Right lobe of liver (tissue), 6 donors: ENCODE results near the gene ERCC6. TPM values are rescaled to one million over a fixed set of nuclear protein-coding genes. Genes with fewer than 3 reads are reported as not detected.

Source experiments
- ATAC-seq, 4 donors: fragments of 200-7000 bp; cut with Tn5 transposase; one replicate each; pipeline ENCODE4 v1.9.1; 2020; ENCODE audit warnings: mild to moderate bottlenecking in 4 of 4, moderate library complexity in 4 of 4
- DNase-seq, 3 donors: peaks; one replicate each; pipeline ENCODE4 v3.0.0-alpha.2; 2020
- H3K27ac ChIP-seq, 3 donors: fragments of 200-600 bp; one replicate each; pipeline ENCODE4 v1.8.0; 2022
- H3K27me3 ChIP-seq, 2 donors: fragments of 200-600 bp; one replicate each; pipeline ENCODE4 v1.8.0; 2022
- H3K36me3 ChIP-seq, 4 donors: fragments of 200-600 bp; sonication (generic) in 1 of 4; one replicate each; pipeline versions ENCODE4 v1.5.1 to v1.8.0; 2017 to 2022; ENCODE audit warnings: control low read depth in 1 of 4
- H3K4me1 ChIP-seq, 4 donors: fragments of 200-600 bp; sonication (generic) in 1 of 4; one replicate each; pipeline versions ENCODE4 v1.5.1 to v1.8.0; 2017 to 2022; ENCODE audit warnings: control low read depth in 1 of 4
- H3K4me3 ChIP-seq, 3 donors: fragments of 200-600 bp; one replicate each; pipeline ENCODE4 v1.8.0; 2022
- H3K9me3 ChIP-seq, 4 donors: fragments of 200-600 bp; sonication (generic) in 1 of 4; one replicate each; pipeline versions ENCODE4 v1.5.1 to v1.8.0; 2017 to 2022; ENCODE audit warnings: control low read depth in 1 of 4
- POLR2A ChIP-seq: fragments of 450-650 bp; IDR thresholded peaks from one replicate; pipeline ENCODE4 v1.6.1; 2017; ENCODE audit warnings: antibody characterized with exemption, mild to moderate bottlenecking
- WGBS: methylation state at CpG from one replicate; pipeline ENCODE4 v1.1.6; 2018; ENCODE audit warnings: low coverage, low lambda C conversion rate; ENCODE audit not compliant: insufficient coverage; ENCODE audit errors: missing lambda C conversion rate; 5-methylcytosine and 5-hydroxymethylcytosine counted together
- intact Hi-C, 2 donors: fragments of 100-400 bp; cut with DNase I; formaldehyde crosslinking; loops; one replicate each; pipeline versions ENCODE4 v1.11.2 to v1.14.1; 2022
- total RNA-seq, 6 experiments: library from RNA; depleted of rRNA in 2 of 6; stranded (reverse); fragments of >200 nt in 2 of 6; fragmentation: NEBNext Ultra II Directional in 3 of 6; extraction: Animal tissue kit (Norgen Biotek cat#: 25700) in 3 of 6; gene quantifications; one replicate each; pipeline versions ENCODE4 v1.1.0 to v1.2.4, GENCODE V29; 2016 to 2023
- TF ChIP-seq, protein P1 (sequence below), 4 donors: fragments of 200-600 bp in 3 of 4; fragments of 450-650 bp in 1 of 4; IDR thresholded peaks; one replicate each; pipeline versions ENCODE4 v1.5.1 to v1.8.0; 2016 to 2022; ENCODE audit warnings: antibody characterized with exemption in 4 of 4, mild to moderate bottlenecking in 2 of 4
- donor health status: DM: no; HTN: yes; CAD: no.
- donor health status: DM: no; HTN: no; CAD: no.
- donor health status: DM: no; HTN: no; CAD: no.
- donor health status: DM: no; HTN: yes; CAD: no.
- donor health status: DM: no; HTN: yes; CAD: no.

The ERCC6 gene
- total RNA-seq, 6 experiments from 2014 or later: 7.3 to 16.8 (median 10.6) TPM

DNA sequence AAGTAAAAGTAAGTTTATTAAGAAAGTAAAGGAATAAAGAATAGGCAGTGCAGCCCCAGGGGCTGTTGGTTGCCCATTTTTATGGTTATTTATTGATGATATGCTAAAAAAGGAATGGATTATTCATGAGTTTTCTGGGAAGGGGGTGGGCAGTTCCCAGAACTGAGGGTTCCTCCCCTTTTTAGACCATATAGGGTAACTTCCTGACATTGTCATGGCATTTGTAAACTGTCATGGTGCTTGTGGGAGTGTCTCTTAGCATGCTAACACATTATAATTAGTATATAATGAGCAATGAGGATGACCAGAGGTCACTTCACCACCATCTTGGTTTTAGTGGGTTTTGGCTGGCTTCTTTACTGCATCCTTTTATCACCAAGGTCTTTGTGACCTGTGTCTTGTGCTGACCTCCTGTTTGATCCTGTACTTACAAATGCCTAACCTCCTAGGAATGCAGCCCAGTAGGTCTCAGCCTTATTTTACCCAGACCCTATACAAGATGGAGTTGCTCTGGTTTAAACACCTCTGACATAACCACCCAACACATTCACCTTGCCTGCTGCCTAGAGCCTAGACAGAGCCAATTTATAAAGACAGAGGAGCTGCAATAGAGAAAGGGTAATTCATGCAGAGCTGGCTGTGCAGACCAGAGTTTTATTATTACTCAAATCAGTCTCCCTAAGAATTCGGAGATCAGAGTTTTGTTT is 10.9 kb upstream of the ERCC6 start:
- TF ChIP-seq POLR2A: no peak
- TF ChIP-seq, protein P1, sequence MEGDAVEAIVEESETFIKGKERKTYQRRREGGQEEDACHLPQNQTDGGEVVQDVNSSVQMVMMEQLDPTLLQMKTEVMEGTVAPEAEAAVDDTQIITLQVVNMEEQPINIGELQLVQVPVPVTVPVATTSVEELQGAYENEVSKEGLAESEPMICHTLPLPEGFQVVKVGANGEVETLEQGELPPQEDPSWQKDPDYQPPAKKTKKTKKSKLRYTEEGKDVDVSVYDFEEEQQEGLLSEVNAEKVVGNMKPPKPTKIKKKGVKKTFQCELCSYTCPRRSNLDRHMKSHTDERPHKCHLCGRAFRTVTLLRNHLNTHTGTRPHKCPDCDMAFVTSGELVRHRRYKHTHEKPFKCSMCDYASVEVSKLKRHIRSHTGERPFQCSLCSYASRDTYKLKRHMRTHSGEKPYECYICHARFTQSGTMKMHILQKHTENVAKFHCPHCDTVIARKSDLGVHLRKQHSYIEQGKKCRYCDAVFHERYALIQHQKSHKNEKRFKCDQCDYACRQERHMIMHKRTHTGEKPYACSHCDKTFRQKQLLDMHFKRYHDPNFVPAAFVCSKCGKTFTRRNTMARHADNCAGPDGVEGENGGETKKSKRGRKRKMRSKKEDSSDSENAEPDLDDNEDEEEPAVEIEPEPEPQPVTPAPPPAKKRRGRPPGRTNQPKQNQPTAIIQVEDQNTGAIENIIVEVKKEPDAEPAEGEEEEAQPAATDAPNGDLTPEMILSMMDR (IDR thresholded peaks at IDR 0.05): no peak
- ATAC-seq (no peak), DNase-seq (no peak)
- Histone ChIP-seq H3K4me3 (no peak overlapping the region), H3K27me3 (no peaks in the 10 kb centered on the region), H3K27ac (no peak overlapping the region), H3K36me3 (no peaks in the 10 kb centered on the region), H3K4me1 (no peaks in the 10 kb centered on the region), H3K9me3 (no peaks in the 10 kb centered on the region)
- intact Hi-C loops: no loop called here
- WGBS: 80% methylated on average over 1 of the region's 1 CpG

DNA sequence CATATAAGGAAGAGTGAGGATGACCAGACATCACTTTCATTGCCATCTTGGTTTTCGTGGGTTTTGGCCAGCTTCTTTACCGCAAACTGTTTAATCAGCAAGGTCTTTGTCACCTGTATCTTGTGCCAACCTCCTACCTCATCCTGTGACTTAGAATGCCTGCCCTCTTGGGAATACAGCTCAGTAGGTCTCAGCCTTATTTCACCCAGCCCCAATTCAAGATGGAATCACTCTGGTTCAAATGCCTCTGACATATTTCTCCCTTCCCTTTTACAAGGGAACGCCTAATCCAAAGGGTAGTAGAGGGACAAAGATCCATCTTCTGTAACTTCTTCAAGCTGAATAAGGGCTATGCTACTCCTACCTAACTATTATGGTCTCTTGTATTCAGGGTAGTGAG is 4.7 kb upstream of the ERCC6 start:
- ATAC-seq (no peak), DNase-seq (no peak)
- 27% methylated on average over 2 of the region's 3 CpGs for WGBS
- no peak overlapping the region for H3K4me3 ChIP-seq
- H3K27ac ChIP-seq: no peak overlapping the region
- H3K36me3 ChIP-seq: no peaks in the 10 kb centered on the region
- no peaks in the 10 kb centered on the region for H3K9me3 ChIP-seq
- intact Hi-C loops: no loop called here
- TF ChIP-seq, protein P1 (IDR thresholded peaks at IDR 0.05): no peak
- TF ChIP-seq POLR2A: no peak
- H3K27me3 ChIP-seq: no peaks in the 10 kb centered on the region
- no peaks in the 10 kb centered on the region for H3K4me1 ChIP-seq

DNA sequence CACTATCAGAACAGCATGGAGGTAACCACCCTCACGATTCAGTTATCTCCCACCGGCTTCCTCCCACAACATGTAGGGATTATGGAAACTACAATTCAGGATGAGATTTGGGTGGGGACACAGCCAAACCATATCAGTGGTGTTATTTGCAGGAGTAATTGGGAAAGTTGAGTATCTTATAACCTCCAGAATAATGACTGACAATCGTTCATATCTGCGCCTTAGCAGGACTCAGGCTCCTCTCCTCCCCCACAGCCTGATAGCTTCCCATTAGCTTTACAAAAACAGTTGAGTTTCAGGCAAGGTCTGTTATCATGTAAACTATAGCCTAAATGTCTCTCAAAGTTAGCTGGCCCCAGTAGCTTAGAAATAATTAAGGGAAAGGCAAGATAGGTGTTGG is 3.4 kb upstream of the ERCC6 start:
- ATAC-seq (no peak), DNase-seq (no peak)
- WGBS: 76% methylated on average over 4 of the region's 4 CpGs
- peaks cover 0 to 9% (median 5%) of the 10 kb centered on the region in 4 donors for H3K4me1 ChIP-seq
- H3K27ac ChIP-seq: no peak overlapping the region
- no peaks in the 10 kb centered on the region for H3K36me3 ChIP-seq
- no peak for TF ChIP-seq POLR2A
- TF ChIP-seq, protein P1 (IDR thresholded peaks at IDR 0.05): no peak
- no peak overlapping the region for H3K4me3 ChIP-seq
- no peaks in the 10 kb centered on the region for H3K27me3 ChIP-seq
- intact Hi-C loops: no loop called here
- H3K9me3 ChIP-seq: no peaks in the 10 kb centered on the region

DNA sequence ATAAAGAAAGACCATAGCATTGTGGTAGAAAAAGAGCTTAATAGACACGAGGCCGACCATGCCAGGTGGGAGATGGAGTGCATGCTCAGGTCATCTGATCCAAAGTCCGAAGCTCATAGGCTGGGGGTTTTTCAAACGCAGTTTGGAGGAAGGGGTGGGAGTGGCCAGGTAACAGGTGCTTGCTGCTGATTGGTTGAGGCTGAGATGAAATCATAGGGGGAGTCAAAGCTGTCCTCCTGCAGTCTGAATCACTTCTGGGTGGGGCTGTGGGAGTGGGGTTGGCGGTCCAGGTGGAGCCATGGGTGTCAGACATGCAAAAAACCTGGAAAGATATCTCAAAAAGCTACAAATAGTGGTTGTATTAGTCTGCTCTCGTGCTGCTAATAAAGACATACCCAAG is 2.8 kb upstream of the ERCC6 start:
- TF ChIP-seq POLR2A: no peak
- TF ChIP-seq, protein P1 (IDR thresholded peaks at IDR 0.05): no peak
- Histone ChIP-seq H3K4me3 (no peak overlapping the region), H3K4me1 (peaks cover 0 to 9% (median 5%) of the 10 kb centered on the region in 4 donors), H3K9me3 (no peaks in the 10 kb centered on the region), H3K27me3 (no peaks in the 10 kb centered on the region), H3K27ac (no peak overlapping the region), H3K36me3 (no peaks in the 10 kb centered on the region)
- ATAC-seq (no peak), DNase-seq (no peak)
- intact Hi-C loops: no loop called here
- WGBS: 64% methylated on average over 6 of the region's 6 CpGs
